ENCODE results near the gene KCNN4. TPM values are rescaled to one million over a fixed set of nuclear protein-coding genes. Genes with fewer than 3 reads are reported as not detected.

The KCNN4 gene
- polyA plus RNA-seq, 3 donors, result 1.7 to 2.3 (median 1.7) TPM

DNA sequence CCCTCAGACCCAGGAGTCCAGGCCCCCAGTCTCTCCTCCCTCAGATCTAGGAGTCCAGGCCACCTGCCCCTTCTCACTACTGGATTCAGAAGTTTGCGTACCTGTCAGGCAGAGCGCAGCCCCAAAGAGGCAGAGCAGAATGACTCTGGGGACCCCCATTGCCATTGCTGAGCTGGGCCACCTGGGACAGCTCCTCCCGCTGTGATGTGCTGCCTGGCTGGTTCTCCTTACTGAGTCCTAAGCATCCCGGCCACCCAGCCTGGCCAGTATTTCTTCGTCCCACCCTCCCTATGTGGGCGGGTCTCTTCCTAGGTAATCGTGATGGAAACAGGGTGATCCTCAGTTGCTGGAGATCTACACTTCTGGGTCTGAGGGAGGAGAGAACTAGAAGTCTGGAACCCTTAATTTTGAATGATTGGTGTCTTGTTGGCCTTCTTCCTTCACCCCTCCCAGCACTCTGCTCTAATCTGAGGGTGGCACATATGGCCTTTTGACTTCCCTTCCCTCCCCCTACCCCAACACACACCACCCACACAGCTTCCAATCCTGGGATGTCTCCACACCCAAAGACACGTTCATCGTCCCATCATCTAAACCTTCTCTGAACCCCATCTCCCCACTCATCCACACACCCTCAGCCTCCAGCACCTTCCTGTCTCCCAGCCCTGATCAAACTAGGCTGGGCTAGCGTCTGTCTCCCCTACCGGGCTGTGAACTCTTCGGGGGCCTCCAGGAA, 21.6 kb upstream of the KCNN4 start, which contains the start of gene LYPD5:
Gene LYPD5, minus strand, starts transcription at position 232 of the 736 bp plus-strand sequence. Its CDS starts 67 bp downstream, at position 165.
- no peak for DNase-seq

DNA sequence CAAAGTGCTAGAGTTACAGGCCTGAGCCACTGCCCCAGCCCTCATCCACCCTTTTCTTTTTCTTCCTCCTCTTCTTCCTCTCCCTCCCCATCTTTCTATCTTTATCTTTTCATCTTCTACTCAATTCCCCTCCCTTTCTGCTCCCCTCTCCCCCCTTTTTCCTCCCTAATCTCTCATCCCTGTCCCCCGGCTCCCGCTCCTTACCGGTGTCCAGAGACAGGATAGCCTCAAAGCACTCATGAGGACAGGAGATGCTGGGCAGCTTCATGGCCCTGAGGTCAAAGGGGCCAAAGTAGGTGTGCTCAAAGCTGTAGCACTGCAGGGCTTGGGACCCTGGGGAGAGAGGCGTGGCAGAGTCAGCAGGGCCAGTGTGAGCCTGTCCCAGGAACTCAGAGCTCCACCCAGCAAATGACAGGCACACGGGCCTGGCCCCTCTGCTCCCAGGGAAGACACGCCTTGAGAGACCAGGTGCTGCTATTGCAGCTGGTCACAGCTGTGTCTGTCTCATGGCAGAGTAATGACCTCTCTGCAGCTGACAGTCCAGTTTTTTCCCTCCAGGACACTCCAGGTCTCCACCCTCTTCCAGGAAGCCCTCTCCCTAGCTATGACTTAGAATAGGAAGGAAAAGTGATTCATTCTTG, 18.8 kb upstream of the KCNN4 start:
- no peak for DNase-seq

DNA sequence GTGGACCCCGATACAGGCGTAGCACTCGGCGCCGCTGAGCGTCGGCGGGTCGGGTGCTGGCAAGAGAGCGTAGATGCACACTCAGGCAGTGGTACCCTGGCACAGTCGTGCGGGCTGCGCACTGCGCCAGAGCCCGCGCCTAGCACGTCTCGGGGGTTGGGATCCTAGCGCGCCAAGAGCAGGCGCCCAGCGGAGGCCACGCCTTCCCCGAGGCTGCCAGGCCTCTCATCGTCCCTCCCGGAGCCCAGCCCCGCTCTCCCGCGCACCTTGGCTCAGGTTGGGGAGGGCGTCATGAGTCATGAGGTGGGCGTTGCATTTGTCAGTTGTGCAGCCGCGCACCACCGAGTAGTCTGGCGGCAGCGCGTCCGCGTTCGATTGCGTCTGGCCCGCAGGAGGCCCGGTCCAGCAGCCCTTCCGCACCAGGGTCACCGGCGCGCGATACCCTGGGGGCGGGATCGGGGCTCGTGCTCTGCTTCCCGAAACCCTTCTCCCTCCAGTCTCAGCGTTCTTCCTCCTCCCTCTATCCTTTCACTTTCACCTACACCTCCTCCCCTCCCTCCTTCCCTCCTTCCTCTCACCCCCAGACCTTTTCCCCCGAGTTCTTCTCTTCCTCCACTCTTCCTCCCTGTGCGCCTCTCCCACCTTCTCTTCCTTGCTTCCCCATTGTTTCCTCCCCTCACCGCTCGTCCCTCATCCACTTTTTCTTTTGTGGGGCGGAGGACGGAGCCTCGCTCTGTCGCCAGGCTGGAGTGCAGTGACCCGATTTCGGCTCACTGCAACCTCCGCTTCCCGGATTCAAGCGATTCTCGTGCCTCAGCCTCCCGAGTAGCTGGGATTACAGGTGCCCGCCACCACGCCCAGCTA, 18.0 kb upstream of the KCNN4 start:
- DNase-seq, result no peak

DNA sequence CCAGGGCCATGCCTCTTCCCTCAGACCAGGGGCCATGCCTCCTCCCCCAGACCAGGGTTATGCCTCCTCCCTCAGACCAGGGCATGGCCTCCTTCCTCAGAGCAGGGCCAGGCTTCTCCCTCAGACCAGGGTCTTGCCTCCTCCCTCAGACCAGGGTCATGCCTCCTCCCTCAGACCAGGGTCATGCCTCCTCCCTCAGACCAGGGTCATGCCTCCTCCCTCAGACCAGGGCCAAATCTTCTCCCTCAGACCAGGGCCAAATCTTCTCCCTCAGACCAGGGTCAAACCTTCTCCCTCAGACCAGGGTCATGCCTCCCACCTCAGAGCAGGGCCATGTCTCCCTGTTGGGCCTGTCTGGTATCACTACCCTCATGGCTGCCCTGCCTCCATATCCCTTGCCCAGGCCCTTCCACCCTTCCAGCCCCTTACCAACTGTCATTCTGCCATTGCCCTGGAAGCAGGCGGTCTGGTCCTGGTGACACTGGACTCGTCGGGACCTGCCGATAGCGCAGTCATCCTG, 17.3 kb upstream of the KCNN4 start:
- no peak for DNase-seq

GRCh38 chr19:43797556-43797955, 16.8 kb upstream of the KCNN4 start:
- DNase-seq, result no peak

DNA sequence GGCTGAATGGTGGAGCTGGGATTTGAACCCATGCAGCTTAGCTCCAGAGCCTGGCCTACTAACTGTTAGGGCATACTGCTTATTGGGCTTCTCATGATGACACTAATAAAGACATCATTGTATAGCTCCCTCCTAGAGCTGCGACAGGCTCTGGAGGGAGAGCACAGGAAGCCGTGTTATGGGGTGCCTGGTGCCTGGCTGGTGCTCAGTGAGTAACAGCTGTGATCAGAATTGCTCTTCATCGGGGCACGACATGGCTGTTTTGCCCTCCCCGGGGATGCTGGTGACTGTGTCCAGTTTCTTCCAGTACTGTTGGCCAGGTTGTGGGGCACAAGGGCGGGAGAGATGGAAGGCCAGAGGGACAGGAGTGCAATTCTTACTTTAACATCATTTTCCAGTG, 16.3 kb upstream of the KCNN4 start:
- no peak for DNase-seq

GRCh38 chr19:43790587-43790986, 9.8 kb upstream of the KCNN4 start:
- DNase-seq, result no peak

GRCh38 chr19:43789029-43789428, 8.3 kb upstream of the KCNN4 start:
- DNase-seq, result no peak

- DNase-seq, result no peak
These were observed 5.9 kb upstream of the KCNN4 start for GRCh38 chr19:43786665-43787064.

DNA sequence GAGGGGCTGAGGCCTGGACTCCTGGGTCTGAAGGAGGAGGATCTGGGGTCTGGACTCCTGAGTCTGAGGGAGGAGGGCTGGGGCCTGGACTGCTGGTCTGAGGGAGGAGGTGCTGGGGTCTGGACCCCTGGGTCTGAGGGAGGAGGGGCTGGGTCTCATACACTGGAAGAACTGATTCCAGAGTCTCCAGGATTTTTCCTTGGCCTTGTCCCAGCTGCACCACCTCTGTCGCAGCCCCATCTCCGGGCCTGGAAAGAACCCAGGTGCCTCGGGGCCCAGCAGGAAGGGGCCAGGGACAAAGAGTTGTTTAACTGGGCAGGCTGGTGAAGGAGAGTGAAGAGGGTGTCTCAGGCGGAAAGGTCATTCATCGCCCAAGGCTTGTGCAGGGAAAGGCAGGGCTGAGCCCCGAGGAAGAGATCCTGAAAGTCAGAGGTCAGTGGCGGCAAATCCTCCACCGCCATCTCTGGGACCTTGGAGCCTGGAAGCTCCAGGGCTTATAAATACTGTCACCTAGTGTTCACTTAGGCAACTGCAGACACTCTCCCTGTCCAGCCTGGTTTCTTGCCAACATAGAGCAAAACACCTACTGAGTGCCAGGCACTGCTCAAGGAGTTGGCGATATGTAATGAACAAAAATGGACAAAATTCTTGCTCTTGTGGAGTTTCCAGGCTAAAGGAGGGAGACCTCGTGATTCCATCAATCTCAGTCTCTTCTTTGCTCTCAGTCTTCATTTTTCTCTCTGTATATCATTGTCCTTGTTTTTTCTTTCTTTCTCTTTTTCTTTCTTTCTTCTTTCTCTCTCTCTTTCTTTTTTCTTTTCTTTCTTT, 4.4 kb upstream of the KCNN4 start:
- DNase-seq, result no peak

- no peak for DNase-seq
These were observed 3.6 kb upstream of the KCNN4 start for GRCh38 chr19:43784241-43784980.

- no peak for DNase-seq
These were observed 2.9 kb upstream of the KCNN4 start for GRCh38 chr19:43783636-43784035.

DNA sequence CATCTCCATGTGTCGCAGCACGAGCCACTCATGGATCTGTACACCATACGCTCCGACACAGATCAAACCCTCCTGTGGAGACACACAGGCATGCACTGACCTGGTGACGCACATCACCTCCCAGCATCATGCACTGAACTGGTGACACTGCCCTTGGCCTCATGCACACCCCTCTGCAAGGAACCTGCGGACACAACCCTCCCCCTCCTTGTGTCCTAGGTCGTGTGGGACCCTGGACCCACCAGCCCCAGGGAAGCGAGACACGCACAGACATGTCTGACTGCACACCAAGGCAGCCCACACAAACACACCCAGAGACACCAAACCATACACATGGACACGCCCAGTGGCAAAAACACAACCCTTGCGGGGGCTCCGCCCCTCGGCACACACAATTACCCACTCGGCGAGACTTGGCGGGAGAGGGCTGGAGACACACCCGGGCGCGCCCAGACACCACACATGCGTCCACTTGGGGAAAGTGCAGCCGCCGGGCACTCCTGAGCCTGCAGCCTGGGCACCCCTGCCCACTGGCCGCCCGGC, 2.0 kb upstream of the KCNN4 start:
- no peak for DNase-seq

DNA sequence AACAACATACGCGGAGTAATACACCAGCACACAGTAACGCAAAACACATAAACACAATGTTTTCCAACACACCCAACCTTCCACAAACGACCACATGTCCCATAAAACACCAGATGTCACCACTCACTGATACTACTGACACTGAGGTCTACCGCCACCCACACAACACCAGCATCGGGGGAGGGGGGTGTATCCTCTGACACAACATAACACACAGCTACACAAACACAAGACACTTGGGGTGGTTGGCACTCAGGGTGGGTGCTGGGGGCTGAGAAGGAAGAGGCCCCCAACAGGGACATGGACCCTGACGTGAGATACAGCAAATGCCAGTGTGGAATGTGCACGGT, 1.5 kb upstream of the KCNN4 start:
- no peak for DNase-seq

GRCh38 chr19:43781630-43782310, 997 bp upstream of the KCNN4 start:
- no peak for DNase-seq

- no peak for DNase-seq
These were observed 953 bp downstream of the KCNN4 start for GRCh38 chr19:43779820-43780219.

GRCh38 chr19:43779147-43779819, 1.5 kb downstream of the KCNN4 start:
- no peak for DNase-seq

- DNase-seq, result no peak
These were observed 2.1 kb downstream of the KCNN4 start for GRCh38 chr19:43778651-43779050.

- no peak for DNase-seq
These were observed 3.5 kb downstream of the KCNN4 start for GRCh38 chr19:43777163-43777695.
